Transverse colon (tissue), 4 donors: ENCODE results near the gene SAMM50. TPM values are rescaled to one million over a fixed set of nuclear protein-coding genes. Genes with fewer than 3 reads are reported as not detected.

Experiments
- DNase-seq: peaks from one replicate; pipeline ENCODE4 v3.0.0-alpha.2; 2019
- H3K27ac ChIP-seq, 4 donors: fragments of 200-600 bp; sonication (generic); 2 replicates each; pipeline ENCODE4 v1.5.1; 2016 to 2018; ENCODE audit warnings: inconsistent platforms in 4 of 4
- H3K27me3 ChIP-seq: fragments of 200-600 bp; sonication (generic); 2 replicates; pipeline ENCODE4 v1.5.1; 2017; ENCODE audit warnings: inconsistent platforms
- H3K36me3 ChIP-seq, 4 donors: fragments of 200-600 bp; sonication (generic); 2 replicates each; pipeline ENCODE4 v1.5.1; 2017 to 2019; ENCODE audit warnings: inconsistent platforms in 4 of 4
- H3K4me1 ChIP-seq, 4 donors: fragments of 200-600 bp; sonication (generic); 2 replicates each; pipeline ENCODE4 v1.5.1; 2017 to 2020; ENCODE audit warnings: inconsistent platforms in 4 of 4
- H3K4me3 ChIP-seq, 4 donors: fragments of 200-600 bp; sonication (generic); 1 replicate in 1 of 4; 2 replicates in 3 of 4; pipeline versions ENCODE4 v1.5.1 to v1.6.1; 2017 to 2019; ENCODE audit warnings: inconsistent platforms in 4 of 4
- H3K9me3 ChIP-seq, 2 donors: fragments of 200-600 bp; sonication (generic); 2 replicates each; pipeline ENCODE4 v1.5.1; 2017 to 2019; ENCODE audit warnings: inconsistent platforms in 2 of 2
- EP300 ChIP-seq: sonication (generic); formaldehyde crosslinking; IDR thresholded peaks from one replicate; pipeline ENCODE4 v1.6.1; 2017; ENCODE audit warnings: antibody characterized with exemption, low read depth
- POLR2A ChIP-seq: fragments of 450-650 bp; IDR thresholded peaks from one replicate; pipeline ENCODE4 v1.6.1; 2016; ENCODE audit warnings: antibody characterized with exemption, mild to moderate bottlenecking, moderate library complexity
- POLR2AphosphoS5 ChIP-seq, 3 donors: sonication (generic); formaldehyde crosslinking; IDR thresholded peaks; one replicate each; pipeline ENCODE4 v1.6.1; 2016; ENCODE audit warnings: antibody characterized with exemption in 3 of 3
- WGBS, 2 donors: methylation state at CpG; one replicate each; pipeline ENCODE4 v1.1.5; 2018; ENCODE audit warnings: low coverage in 1 of 2; 5-methylcytosine and 5-hydroxymethylcytosine counted together
- in situ Hi-C, 4 donors: fragments of 200-750 bp; cut with MboI; loops; one replicate each; pipeline versions ENCODE4 v1.15.0 to v1.15.1; 2017; ENCODE audit warnings: low sequenced_read_pairs in 3 of 4, low pct_ligation_motif_present in 1 of 4, low pct_unique_long_range_greater_than_20kb in 1 of 4
- intact Hi-C: fragments of 100-400 bp; cut with DNase I; formaldehyde crosslinking; loops from one replicate; pipeline ENCODE4 v1.15.1; 2023; ENCODE audit warnings: low total_unique reads
- total RNA-seq, 4 donors: library from RNA; depleted of rRNA; stranded (reverse); fragments of >200 nt; gene quantifications; one replicate each; pipeline ENCODE4 v1.1.0, GENCODE V29; 2016
- TF ChIP-seq, protein P1 (sequence below), 5 experiments: fragments of 200-600 bp in 3 of 5; fragments of 450-650 bp in 2 of 5; sonication (generic) in 3 of 5; IDR thresholded peaks; 1 replicate in 2 of 5; 2 replicates in 3 of 5; pipeline ENCODE4 v1.5.1; 2016 to 2017; ENCODE audit warnings: antibody characterized with exemption in 5 of 5, inconsistent platforms in 3 of 5, mild to moderate bottlenecking in 2 of 5, moderate library complexity in 1 of 5

The SAMM50 gene
- total RNA-seq, 4 donors from 2014 or later: 9.0 to 82.6 (median 33.3) TPM

DNA sequence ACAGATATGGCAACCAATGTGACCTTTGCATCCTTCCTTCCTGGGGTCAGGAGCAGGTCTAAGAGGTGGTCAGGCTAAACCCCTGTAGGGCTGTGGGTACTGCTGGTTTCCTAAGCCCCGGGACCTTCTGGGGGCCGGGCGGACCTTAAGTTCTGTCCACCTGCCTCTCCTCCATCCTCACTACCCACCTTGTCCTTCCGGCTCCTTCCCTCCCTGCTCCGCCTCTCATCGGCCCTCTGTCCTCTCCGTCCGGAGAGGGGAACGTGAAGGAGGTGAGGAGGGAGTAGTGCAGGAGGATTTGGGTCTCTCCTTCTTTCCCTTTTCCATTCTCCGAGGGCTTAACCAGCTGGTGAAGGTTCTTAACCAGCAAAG is 40.5 kb downstream of the SAMM50 start:
- in situ Hi-C loops (loop anchor here (5.0 to 10.0 kb wide), 4 partner anchors 89 to 639 kb away; no protein-coding TSS in a partner anchor), intact Hi-C loops (no loop called here)
- peak overlapping the region in 3 of 4 donors; percentile 15 to 36 (median 22) for H3K27ac ChIP-seq
- no peak for DNase-seq
- H3K4me3 ChIP-seq: peak overlapping the region in 2 of 4 donors; percentile 5 to 23
- H3K4me1 ChIP-seq: peaks cover 3 to 4% (median 4%) of the 10 kb centered on the region in 4 donors
- no peaks in the 10 kb centered on the region for H3K27me3 ChIP-seq
- no peaks in the 10 kb centered on the region for H3K9me3 ChIP-seq
- TF ChIP-seq, protein P1, sequence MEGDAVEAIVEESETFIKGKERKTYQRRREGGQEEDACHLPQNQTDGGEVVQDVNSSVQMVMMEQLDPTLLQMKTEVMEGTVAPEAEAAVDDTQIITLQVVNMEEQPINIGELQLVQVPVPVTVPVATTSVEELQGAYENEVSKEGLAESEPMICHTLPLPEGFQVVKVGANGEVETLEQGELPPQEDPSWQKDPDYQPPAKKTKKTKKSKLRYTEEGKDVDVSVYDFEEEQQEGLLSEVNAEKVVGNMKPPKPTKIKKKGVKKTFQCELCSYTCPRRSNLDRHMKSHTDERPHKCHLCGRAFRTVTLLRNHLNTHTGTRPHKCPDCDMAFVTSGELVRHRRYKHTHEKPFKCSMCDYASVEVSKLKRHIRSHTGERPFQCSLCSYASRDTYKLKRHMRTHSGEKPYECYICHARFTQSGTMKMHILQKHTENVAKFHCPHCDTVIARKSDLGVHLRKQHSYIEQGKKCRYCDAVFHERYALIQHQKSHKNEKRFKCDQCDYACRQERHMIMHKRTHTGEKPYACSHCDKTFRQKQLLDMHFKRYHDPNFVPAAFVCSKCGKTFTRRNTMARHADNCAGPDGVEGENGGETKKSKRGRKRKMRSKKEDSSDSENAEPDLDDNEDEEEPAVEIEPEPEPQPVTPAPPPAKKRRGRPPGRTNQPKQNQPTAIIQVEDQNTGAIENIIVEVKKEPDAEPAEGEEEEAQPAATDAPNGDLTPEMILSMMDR (IDR thresholded peaks at IDR 0.05): no peak
- TF ChIP-seq POLR2AphosphoS5 (IDR thresholded peaks at IDR 0.05): no peak
- no peak for TF ChIP-seq POLR2A
- no peak for TF ChIP-seq EP300
- H3K36me3 ChIP-seq: peaks cover 0 to 20% (median 7%) of the 10 kb centered on the region in 4 donors
- 80% methylated on average over 2 to 10 of the region's 10 CpGs for WGBS, 2 donors

DNA sequence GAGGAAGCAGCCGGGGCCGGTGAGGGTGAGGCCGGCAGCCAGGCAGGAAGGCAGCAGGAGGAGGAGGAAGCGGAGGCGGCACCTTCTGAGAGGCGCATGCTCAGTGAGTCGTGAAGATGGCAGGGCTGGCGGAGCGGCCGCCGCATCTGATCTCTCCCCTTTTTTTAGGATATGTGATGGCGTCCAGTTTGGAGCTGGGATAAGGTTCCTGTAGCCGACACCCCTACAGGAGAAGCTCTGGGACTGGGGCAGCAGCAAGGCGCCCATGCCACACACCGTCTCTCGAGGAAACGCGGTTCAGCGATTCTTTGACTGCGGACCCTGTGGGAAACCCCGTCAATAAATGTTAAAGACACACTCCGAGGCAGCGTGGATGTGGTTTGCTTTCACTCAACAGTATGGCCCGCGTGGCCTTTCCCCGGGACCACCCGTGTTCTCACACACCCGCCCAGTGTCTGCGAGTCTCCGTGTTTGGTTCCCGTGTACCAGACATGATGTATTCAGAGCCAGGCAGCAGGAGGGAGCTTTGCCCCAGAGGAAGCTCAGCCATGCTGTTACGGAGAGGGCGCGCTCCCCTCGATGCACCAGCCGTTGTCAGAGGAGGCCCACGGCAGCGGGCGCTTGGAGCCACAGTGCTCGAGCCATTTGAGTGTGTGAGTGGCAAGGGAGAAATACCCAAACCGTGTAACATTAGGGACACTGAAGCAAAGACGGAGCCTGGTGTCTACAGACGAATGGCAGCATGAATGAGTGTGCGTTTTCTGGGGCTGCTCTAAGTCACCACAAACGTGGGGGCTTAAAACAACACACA is 41.1 kb downstream of the SAMM50 start:
- no peaks in the 10 kb centered on the region for H3K9me3 ChIP-seq
- WGBS, 2 donors: 75 to 89% methylated on average over 4 to 45 of the region's 45 CpGs
- intact Hi-C loops: no loop called here
- H3K27ac ChIP-seq: peak overlapping the region in 3 of 4 donors; percentile 14 to 36 (median 22)
- H3K27me3 ChIP-seq: no peaks in the 10 kb centered on the region
- peak; percentile 67 for DNase-seq
- in situ Hi-C loops: loop anchor here (5.0 to 10.0 kb wide), 4 partner anchors 88 to 638 kb away; no protein-coding TSS in a partner anchor
- TF ChIP-seq, protein P1 (IDR thresholded peaks at IDR 0.05): no peak
- no peak for TF ChIP-seq EP300
- TF ChIP-seq POLR2AphosphoS5 (IDR thresholded peaks at IDR 0.05): no peak
- no peak for TF ChIP-seq POLR2A
- H3K4me1 ChIP-seq: peaks cover 3 to 4% (median 4%) of the 10 kb centered on the region in 4 donors
- H3K36me3 ChIP-seq: peaks cover 0 to 20% (median 7%) of the 10 kb centered on the region in 4 donors
- peak overlapping the region in 3 of 4 donors; percentile 4 to 23 (median 5) for H3K4me3 ChIP-seq

DNA sequence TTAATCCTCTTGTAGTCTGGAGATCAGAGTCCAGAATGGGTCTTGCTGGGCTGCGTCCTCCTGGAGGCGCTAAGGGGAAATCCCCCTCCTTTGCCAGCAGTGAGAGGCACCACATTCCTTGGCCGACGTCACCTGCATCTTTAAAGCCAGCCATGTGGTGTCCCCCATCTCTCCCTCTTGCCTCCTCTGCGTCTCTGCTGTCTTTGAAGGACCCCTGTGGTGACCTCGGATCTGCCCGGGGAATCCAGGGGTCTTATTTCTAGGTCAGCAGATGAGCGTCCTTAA is 41.7 kb downstream of the SAMM50 start:
- Histone ChIP-seq H3K4me3 (no peak overlapping the region), H3K36me3 (peaks cover 0 to 16% (median 7%) of the 10 kb centered on the region in 4 donors), H3K9me3 (no peaks in the 10 kb centered on the region), H3K27ac (no peak overlapping the region), H3K4me1 (peaks cover 3 to 4% (median 4%) of the 10 kb centered on the region in 4 donors), H3K27me3 (no peaks in the 10 kb centered on the region)
- in situ Hi-C loops (loop anchor here (5.0 to 10.0 kb wide), 4 partner anchors 88 to 638 kb away; no protein-coding TSS in a partner anchor), intact Hi-C loops (no loop called here)
- TF ChIP-seq EP300 (no peak), POLR2AphosphoS5 (IDR thresholded peaks at IDR 0.05) (no peak), POLR2A (no peak)
- TF ChIP-seq, protein P1 (IDR thresholded peaks at IDR 0.05): no peak
- DNase-seq: no peak
- 90 to 100% methylated on average over 2 to 8 of the region's 8 CpGs for WGBS, 2 donors

DNA sequence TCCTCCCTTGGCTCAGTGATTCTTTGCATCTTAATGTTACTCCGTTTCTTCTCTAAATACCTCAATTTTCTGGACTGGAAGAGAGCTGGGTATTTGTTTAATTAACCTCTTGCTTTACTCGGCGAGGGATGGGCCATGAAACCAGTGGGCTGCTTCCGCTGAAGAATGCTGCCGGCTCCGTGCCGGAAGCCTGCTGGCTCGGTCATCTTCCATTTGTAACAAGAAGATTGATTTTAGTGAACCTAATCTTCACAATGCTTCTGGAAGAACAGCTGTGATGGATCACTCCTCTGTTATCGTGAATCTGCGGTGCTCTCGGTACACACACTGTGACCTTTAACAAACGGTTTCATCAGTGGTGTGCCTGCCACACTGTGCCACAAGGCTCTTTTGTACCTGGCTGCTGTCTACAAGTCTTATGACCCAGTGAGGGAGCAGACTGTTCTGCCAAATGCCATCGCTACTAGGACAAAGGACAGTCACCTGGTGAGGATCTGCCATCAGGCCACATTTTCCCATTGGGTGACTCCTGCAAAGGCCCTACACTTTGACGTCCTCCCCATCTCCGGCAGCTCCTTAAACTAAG is 43.5 kb downstream of the SAMM50 start:
- intact Hi-C loops: no loop called here
- WGBS, 2 donors: 87 to 96% methylated on average over 9 to 15 of the region's 15 CpGs
- TF ChIP-seq, protein P1 (IDR thresholded peaks at IDR 0.05): no peak
- TF ChIP-seq EP300 (no peak), POLR2A (no peak), POLR2AphosphoS5 (IDR thresholded peaks at IDR 0.05) (no peak)
- no peak for DNase-seq
- Histone ChIP-seq H3K4me1 (no peaks in the 10 kb centered on the region), H3K9me3 (no peaks in the 10 kb centered on the region), H3K27ac (no peak overlapping the region), H3K27me3 (no peaks in the 10 kb centered on the region), H3K36me3 (peaks cover 0 to 11% (median 7%) of the 10 kb centered on the region in 4 donors), H3K4me3 (no peak overlapping the region)
- in situ Hi-C loops: loop anchor here (5.0 to 10.0 kb wide), 4 partner anchors 86 to 636 kb away; no protein-coding TSS in a partner anchor
